Parathyroid adenoma (tissue), 2 donors: ENCODE data around the gene SUMF1.
A peak's percentile ranks its signal among the peaks of the same experiment; 100 is the strongest.

Source experiments
- H2AFZ ChIP-seq: fragments of 300-600 bp; sonication (generic); one replicate; pipeline ENCODE4 v1.7.0; 2017; ENCODE audit warnings: antibody characterized with exemption, mild to moderate bottlenecking
- H3K27ac ChIP-seq: fragments of 300-600 bp; sonication (generic); one replicate; pipeline ENCODE4 v1.7.0; 2017
- H3K27me3 ChIP-seq: fragments of 300-600 bp; sonication (generic); one replicate; pipeline ENCODE4 v1.7.0; 2017; ENCODE audit warnings: low read length; ENCODE audit not compliant: control insufficient read depth, insufficient read depth
- H3K36me3 ChIP-seq: fragments of 300-600 bp; sonication (generic); one replicate; pipeline ENCODE4 v1.7.0; 2017; ENCODE audit warnings: low read length; ENCODE audit not compliant: control insufficient read depth, insufficient read depth
- H3K4me1 ChIP-seq: fragments of 300-600 bp; sonication (generic); one replicate; pipeline ENCODE4 v1.7.0; 2017; ENCODE audit warnings: control low read depth
- H3K4me2 ChIP-seq: fragments of 300-600 bp; sonication (generic); one replicate; pipeline ENCODE4 v1.7.0; 2017; ENCODE audit warnings: low read length
- H3K4me3 ChIP-seq: fragments of 300-600 bp; sonication (generic); one replicate; pipeline ENCODE4 v1.7.0; 2017; ENCODE audit warnings: low read depth, low read length
- H3K79me2 ChIP-seq: fragments of 300-600 bp; sonication (generic); one replicate; pipeline ENCODE4 v1.7.0; 2017; ENCODE audit warnings: control low read depth
- H3K9ac ChIP-seq: fragments of 300-600 bp; sonication (generic); one replicate; pipeline ENCODE4 v1.7.0; 2017; ENCODE audit warnings: mild to moderate bottlenecking
- H3K9me3 ChIP-seq: fragments of 300-600 bp; sonication (generic); one replicate; pipeline ENCODE4 v1.7.0; 2017; ENCODE audit warnings: low read length; ENCODE audit not compliant: control insufficient read depth
- TF ChIP-seq, protein P1 (sequence below): fragments of 300-600 bp; sonication (generic); IDR thresholded peaks from one replicate; pipeline ENCODE4 v1.7.0; 2017; ENCODE audit warnings: antibody characterized with exemption, mild to moderate bottlenecking
- donor health status: primary hyperparathyroidism.

SUMF1 gene

DNA sequence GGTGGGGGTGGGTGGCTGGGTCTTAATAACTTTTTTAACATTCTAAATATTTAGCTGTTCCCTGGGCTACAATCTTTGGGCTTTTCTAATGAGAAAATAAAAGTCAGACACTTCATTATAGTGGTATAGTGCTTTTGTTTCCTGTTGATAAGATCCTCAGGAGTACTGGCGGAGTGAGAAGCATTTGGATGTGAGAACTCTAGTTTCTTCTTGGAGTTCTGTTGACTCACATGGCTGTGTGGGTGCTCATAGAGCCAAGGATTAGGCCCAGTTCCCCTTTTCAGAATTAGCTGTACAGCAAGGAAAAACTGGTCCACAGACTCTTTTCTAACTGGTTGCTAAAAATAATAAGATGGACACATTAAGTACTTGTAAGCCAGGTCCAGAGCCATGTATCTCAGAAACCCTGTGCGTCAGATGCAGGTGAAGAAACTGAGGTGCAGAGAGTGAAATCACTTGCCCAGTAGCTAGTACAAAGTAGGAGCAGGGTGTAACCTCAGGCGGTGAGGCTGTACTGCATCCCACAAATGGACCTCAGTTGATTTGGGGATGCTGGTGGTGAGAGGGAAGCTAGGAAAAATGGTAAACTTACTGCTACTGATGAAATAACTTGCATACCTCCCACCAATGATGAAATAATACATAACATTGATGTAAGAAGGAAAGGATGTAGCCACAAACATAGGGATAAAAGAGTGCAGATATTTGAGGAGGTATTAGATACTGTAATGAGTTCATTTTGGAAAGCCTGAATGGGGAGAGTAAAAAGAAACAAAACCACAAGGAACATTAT is 28.4 kb upstream of the SUMF1 start:
- Histone ChIP-seq H3K4me2 (peak overlapping the region; percentile 86), H3K9ac (no peak overlapping the region), H3K4me3 (peak overlapping the region; percentile 93), H3K36me3 (no peaks in the 10 kb centered on the region), H3K27me3 (no peaks in the 10 kb centered on the region), H3K9me3 (no peaks in the 10 kb centered on the region), H2AFZ (peak overlapping the region; percentile 14), H3K4me1 (peaks cover 8% of the 10 kb centered on the region), H3K79me2 (peaks cover 2% of the 10 kb centered on the region), H3K27ac (peak overlapping the region; percentile 91)
- TF ChIP-seq, protein P1, sequence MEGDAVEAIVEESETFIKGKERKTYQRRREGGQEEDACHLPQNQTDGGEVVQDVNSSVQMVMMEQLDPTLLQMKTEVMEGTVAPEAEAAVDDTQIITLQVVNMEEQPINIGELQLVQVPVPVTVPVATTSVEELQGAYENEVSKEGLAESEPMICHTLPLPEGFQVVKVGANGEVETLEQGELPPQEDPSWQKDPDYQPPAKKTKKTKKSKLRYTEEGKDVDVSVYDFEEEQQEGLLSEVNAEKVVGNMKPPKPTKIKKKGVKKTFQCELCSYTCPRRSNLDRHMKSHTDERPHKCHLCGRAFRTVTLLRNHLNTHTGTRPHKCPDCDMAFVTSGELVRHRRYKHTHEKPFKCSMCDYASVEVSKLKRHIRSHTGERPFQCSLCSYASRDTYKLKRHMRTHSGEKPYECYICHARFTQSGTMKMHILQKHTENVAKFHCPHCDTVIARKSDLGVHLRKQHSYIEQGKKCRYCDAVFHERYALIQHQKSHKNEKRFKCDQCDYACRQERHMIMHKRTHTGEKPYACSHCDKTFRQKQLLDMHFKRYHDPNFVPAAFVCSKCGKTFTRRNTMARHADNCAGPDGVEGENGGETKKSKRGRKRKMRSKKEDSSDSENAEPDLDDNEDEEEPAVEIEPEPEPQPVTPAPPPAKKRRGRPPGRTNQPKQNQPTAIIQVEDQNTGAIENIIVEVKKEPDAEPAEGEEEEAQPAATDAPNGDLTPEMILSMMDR: no peak

GRCh38 chr3:4494895-4495264 is 27.8 kb upstream of the SUMF1 start:
- Histone ChIP-seq H3K79me2 (peaks cover 2% of the 10 kb centered on the region), H3K36me3 (no peaks in the 10 kb centered on the region), H3K9me3 (no peaks in the 10 kb centered on the region), H3K4me1 (peaks cover 8% of the 10 kb centered on the region), H3K9ac (no peak overlapping the region), H2AFZ (peak overlapping the region; percentile 57), H3K4me2 (peak overlapping the region; percentile 86), H3K27me3 (no peaks in the 10 kb centered on the region), H3K4me3 (peak overlapping the region; percentile 93), H3K27ac (peak overlapping the region; percentile 91)
- TF ChIP-seq, protein P1: no peak

DNA sequence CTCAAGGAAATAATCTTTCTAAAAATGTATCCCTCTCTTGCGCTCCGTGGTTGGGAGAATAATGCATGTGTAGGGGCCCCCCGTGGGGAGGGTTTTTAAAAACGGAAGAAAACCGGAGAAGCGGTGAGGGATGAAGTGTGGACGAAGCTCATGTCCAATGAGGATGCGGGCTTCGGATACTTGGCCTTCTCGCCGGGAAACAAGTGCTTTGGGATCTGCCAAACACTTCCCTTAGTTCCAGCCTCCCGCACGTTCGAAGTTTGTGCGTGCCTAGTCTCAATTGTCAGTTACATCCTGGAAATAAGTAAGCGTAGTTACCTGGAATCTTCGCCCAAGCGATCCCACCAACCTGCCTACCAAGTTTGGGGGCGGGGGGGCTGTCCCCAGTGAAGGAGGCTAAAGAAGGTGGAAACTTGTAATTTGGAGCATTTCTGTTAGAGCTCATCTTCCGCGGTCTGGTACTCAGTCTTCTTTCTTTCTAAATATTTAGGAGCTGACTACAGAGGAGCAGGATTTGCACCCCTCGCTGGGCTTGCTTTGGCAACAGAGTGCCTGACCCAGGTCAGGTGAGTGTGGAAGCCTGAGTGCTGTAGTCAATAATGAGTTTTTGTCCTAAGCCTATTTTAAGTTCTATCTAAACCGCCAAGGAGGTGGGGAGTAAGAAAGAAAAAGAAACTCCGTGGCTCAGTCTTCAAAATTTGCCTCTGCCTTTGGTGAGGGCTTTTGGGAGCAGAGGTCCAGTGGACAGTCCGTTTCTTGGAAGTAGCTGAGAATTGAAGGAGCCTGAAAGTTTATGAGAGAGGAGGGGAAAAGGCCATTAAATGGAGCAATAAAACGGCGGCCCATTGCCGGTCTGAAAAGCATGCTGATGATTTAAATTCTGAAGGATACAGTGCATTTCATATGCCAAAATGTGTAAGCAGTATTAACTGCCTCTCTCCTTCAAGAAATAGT is 27.1 kb upstream of the SUMF1 start:
- peaks cover 8% of the 10 kb centered on the region for H3K4me1 ChIP-seq
- H3K4me3 ChIP-seq: peak overlapping the region; percentile 93
- peak overlapping the region; percentile 91 for H3K27ac ChIP-seq
- peaks cover 2% of the 10 kb centered on the region for H3K79me2 ChIP-seq
- H3K27me3 ChIP-seq: no peaks in the 10 kb centered on the region
- TF ChIP-seq, protein P1: no peak
- H3K36me3 ChIP-seq: no peaks in the 10 kb centered on the region
- H3K9ac ChIP-seq: no peak overlapping the region
- H3K9me3 ChIP-seq: no peaks in the 10 kb centered on the region
- peak overlapping the region; percentile 86 for H3K4me2 ChIP-seq
- H2AFZ ChIP-seq: peak overlapping the region; percentile 57

DNA sequence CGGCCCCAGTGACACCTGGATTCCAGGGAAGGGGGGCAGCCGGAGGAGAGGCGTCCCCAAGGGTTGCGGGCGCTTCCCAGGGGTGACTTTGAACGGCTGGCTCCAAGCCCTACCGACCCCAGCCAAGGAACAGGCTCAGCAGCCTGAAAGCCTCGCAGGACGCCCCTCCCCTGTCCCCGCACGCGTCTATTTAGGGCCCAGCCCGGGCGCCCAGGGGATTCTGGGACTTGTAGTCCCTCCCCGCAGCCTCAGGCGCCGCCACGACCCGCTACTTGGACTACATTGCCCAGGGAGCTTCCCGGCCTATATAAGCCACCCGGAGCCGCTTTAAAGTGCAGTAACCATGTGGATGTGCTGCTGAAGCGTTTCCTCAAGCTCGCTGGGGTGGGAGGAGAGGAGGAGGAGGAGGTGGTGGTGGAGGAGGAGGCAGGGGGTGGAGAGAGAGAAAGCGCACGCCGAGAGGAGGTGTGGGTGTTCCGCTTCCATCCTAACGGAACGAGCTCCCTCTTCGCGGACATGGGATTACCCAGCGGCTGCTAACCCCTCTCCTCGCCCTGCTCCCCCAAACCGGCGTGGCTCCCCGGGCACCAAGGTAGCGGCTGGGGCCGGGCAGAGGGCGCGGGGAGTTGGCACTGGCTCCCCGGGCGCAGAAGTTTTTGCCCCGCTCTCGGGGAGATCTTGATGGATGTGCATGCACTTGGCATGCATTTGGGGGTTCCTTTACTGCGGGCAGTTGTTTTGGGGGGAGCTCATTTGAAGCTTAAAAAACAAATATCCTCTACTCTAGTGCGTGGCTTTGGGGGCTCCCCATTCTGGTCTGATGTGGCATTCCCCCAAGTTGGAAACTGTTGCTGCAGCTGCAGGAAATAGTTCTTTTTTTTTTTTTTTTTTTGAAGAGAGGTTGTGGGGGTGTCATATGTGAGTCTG is 26.2 kb upstream of the SUMF1 start, which contains the start of gene ITPR1:
ITPR1 (plus strand) TSS at position 335 of the 927 bp plus-strand sequence. CDS start 23,144 bp downstream, outside the sequence.
- H3K79me2 ChIP-seq: peaks cover 2% of the 10 kb centered on the region

More for the DNA sequence above, 26.2 kb upstream of the SUMF1 start, which contains the start of gene ITPR1:
- peak within 1 kb of the TSS; percentile 78 for H3K9ac ChIP-seq
- no peaks in the 10 kb centered on the region for H3K9me3 ChIP-seq
- H3K4me1 ChIP-seq: peaks cover 8% of the 10 kb centered on the region
- H3K27ac ChIP-seq: peak within 1 kb of the TSS; percentile 91
- TF ChIP-seq, protein P1: no peak
- H2AFZ ChIP-seq: peak within 1 kb of the TSS; percentile 90
- no peaks in the 10 kb centered on the region for H3K27me3 ChIP-seq
- H3K4me2 ChIP-seq: peak within 1 kb of the TSS; percentile 86
- no peaks in the 10 kb centered on the region for H3K36me3 ChIP-seq
- peak within 1 kb of the TSS; percentile 93 for H3K4me3 ChIP-seq
